Karpas-422 (cell line): ENCODE measurements around the gene C1QTNF1. TPM values are rescaled to one million over a fixed set of nuclear protein-coding genes. Genes with fewer than 3 reads are reported as not detected.

Experiments used
- DNase-seq: peaks from one replicate; pipeline ENCODE4 v3.0.0-alpha.2; 2015
- H2AFZ ChIP-seq: fragments of 200-600 bp; sonication (generic); 2 replicates; pipeline ENCODE4 v1.6.1; 2014; ENCODE audit warnings: antibody characterized with exemption, low read length, mixed read lengths
- H3K27ac ChIP-seq: fragments of 200-600 bp; sonication (generic); 2 replicates; pipeline ENCODE4 v1.5.1; 2014; ENCODE audit warnings: mild to moderate bottlenecking, low read length, moderate library complexity
- H3K27me3 ChIP-seq: fragments of 200-600 bp; sonication (generic); 2 replicates; pipeline ENCODE4 v1.6.1; 2014; ENCODE audit warnings: low read length, mixed read lengths
- H3K36me3 ChIP-seq: fragments of 200-600 bp; sonication (generic); 2 replicates; pipeline ENCODE4 v1.6.1; 2014; ENCODE audit warnings: low read length, mixed read lengths; ENCODE audit not compliant: insufficient read depth
- H3K4me1 ChIP-seq: fragments of 200-600 bp; sonication (generic); 2 replicates; pipeline ENCODE4 v1.6.1; 2014; ENCODE audit warnings: mild to moderate bottlenecking, low read length, mixed read lengths
- H3K4me2 ChIP-seq: fragments of 200-600 bp; sonication (generic); 2 replicates; pipeline ENCODE4 v1.6.1; 2014; ENCODE audit warnings: low read length, low read depth, mild to moderate bottlenecking; ENCODE audit not compliant: poor library complexity, severe bottlenecking
- H3K4me3 ChIP-seq: fragments of 200-600 bp; sonication (generic); 2 replicates; pipeline ENCODE4 v1.5.1; 2014; ENCODE audit warnings: mild to moderate bottlenecking, antibody characterized with exemption, low read length, mixed read lengths
- H3K79me2 ChIP-seq: fragments of 200-600 bp; sonication (generic); 2 replicates; pipeline ENCODE4 v1.6.1; 2014; ENCODE audit warnings: mild to moderate bottlenecking, low read length, mixed read lengths
- H3K9ac ChIP-seq: fragments of 200-600 bp; sonication (generic); 2 replicates; pipeline ENCODE4 v1.6.0; 2014; ENCODE audit warnings: low read length
- H3K9me2 ChIP-seq: fragments of 200-600 bp; sonication (generic), shearing (Covaris generic); replicated peaks from 2 replicates; pipeline ENCODE4 v1.6.0; 2014; ENCODE audit warnings: mild to moderate bottlenecking, low read length, moderate library complexity; ENCODE audit not compliant: insufficient read depth
- H3K9me3 ChIP-seq: fragments of 300-700, 200-600 bp; sonication (generic); 2 replicates; pipeline ENCODE4 v1.6.1; 2014; ENCODE audit warnings: low read length, mixed read lengths
- H4K20me1 ChIP-seq: fragments of 200-600 bp; sonication (generic); 2 replicates; pipeline ENCODE4 v1.6.1; 2014; ENCODE audit warnings: mild to moderate bottlenecking, antibody characterized with exemption, low read length, low read depth; ENCODE audit not compliant: insufficient read depth
- total RNA-seq: library from RNA; depleted of rRNA; stranded (reverse); fragments of >200 nt; shearing (Covaris generic); gene quantifications from 2 replicates; pipeline ENCODE4 v1.2.3, GENCODE V29; 2014; ENCODE audit warnings: low replicate concordance

Gene C1QTNF1
- total RNA-seq, 1 experiment from 2014 or later = not detected

GRCh38 chr17:78996781-78997201 is 27.2 kb upstream of the C1QTNF1 start:
- DNase-seq = no peak
- H3K4me2 ChIP-seq = no peak overlapping the region
- H3K9ac ChIP-seq = no peak overlapping the region
- H3K27ac ChIP-seq = no peak overlapping the region
- no peaks in the 10 kb centered on the region for H3K27me3 ChIP-seq
- H3K79me2 ChIP-seq = peaks cover 26% of the 10 kb centered on the region
- H3K4me1 ChIP-seq = no peaks in the 10 kb centered on the region
- no peaks in the 10 kb centered on the region for H3K9me2 ChIP-seq
- H4K20me1 ChIP-seq = peaks cover 35% of the 10 kb centered on the region
- no peak overlapping the region for H2AFZ ChIP-seq
- no peaks in the 10 kb centered on the region for H3K9me3 ChIP-seq
- H3K36me3 ChIP-seq = peaks cover 11% of the 10 kb centered on the region
- no peak overlapping the region for H3K4me3 ChIP-seq

- H3K9ac ChIP-seq = no peak overlapping the region
- H3K27ac ChIP-seq = no peak overlapping the region
- no peak overlapping the region for H2AFZ ChIP-seq
- H3K79me2 ChIP-seq = peaks cover 31% of the 10 kb centered on the region
- H3K27me3 ChIP-seq = no peaks in the 10 kb centered on the region
- H3K9me2 ChIP-seq = no peaks in the 10 kb centered on the region
- H3K4me2 ChIP-seq = no peak overlapping the region
- DNase-seq = no peak
- H3K4me1 ChIP-seq = no peaks in the 10 kb centered on the region
- no peak overlapping the region for H3K4me3 ChIP-seq
- H3K36me3 ChIP-seq = peaks cover 8% of the 10 kb centered on the region; the same call in 1 of the 2 replicates
- peaks cover 40% of the 10 kb centered on the region for H4K20me1 ChIP-seq
- H3K9me3 ChIP-seq = no peaks in the 10 kb centered on the region
Measured at GRCh38 chr17:78997231-78997741, 26.7 kb upstream of the C1QTNF1 start.

- Histone ChIP-seq H3K9me2 (no peaks in the 10 kb centered on the region), H3K27me3 (no peaks in the 10 kb centered on the region), H3K4me3 (no peak overlapping the region), H3K36me3 (peaks cover 2% of the 10 kb centered on the region; the same call in 1 of the 2 replicates), H3K9me3 (no peaks in the 10 kb centered on the region), H4K20me1 (peaks cover 39% of the 10 kb centered on the region), H3K9ac (no peak overlapping the region), H3K79me2 (peaks cover 32% of the 10 kb centered on the region), H3K4me1 (no peaks in the 10 kb centered on the region), H2AFZ (no peak overlapping the region), H3K4me2 (no peak overlapping the region), H3K27ac (no peak overlapping the region)
- no peak for DNase-seq
Measured at GRCh38 chr17:78997881-78998280, 26.1 kb upstream of the C1QTNF1 start.

GRCh38 chr17:78998311-78999055 is 25.5 kb upstream of the C1QTNF1 start:
- peaks cover 36% of the 10 kb centered on the region for H3K79me2 ChIP-seq
- H3K27ac ChIP-seq = no peak overlapping the region
- no peak overlapping the region for H3K4me2 ChIP-seq
- H4K20me1 ChIP-seq = peaks cover 35% of the 10 kb centered on the region
- H3K4me1 ChIP-seq = peaks cover 5% of the 10 kb centered on the region
- H3K27me3 ChIP-seq = no peaks in the 10 kb centered on the region
- no peaks in the 10 kb centered on the region for H3K9me3 ChIP-seq
- H3K9me2 ChIP-seq = no peaks in the 10 kb centered on the region
- no peaks in the 10 kb centered on the region for H3K36me3 ChIP-seq
- no peak overlapping the region for H2AFZ ChIP-seq
- H3K4me3 ChIP-seq = no peak overlapping the region
- no peak overlapping the region for H3K9ac ChIP-seq
- no peak for DNase-seq

GRCh38 chr17:78999056-78999768 is 24.8 kb upstream of the C1QTNF1 start:
- peaks cover 42% of the 10 kb centered on the region for H3K79me2 ChIP-seq
- H3K36me3 ChIP-seq = no peaks in the 10 kb centered on the region
- H3K4me2 ChIP-seq = no peak overlapping the region

GRCh38 chr17:78999947-79000395 is 24.0 kb upstream of the C1QTNF1 start:
- peaks cover 42% of the 10 kb centered on the region for H3K79me2 ChIP-seq
- no peak overlapping the region for H3K27ac ChIP-seq
- H3K36me3 ChIP-seq = no peaks in the 10 kb centered on the region
- no peak overlapping the region for H2AFZ ChIP-seq
- no peaks in the 10 kb centered on the region for H3K9me2 ChIP-seq
- peaks cover 9% of the 10 kb centered on the region for H3K4me1 ChIP-seq
- H3K4me3 ChIP-seq = no peak overlapping the region
- no peaks in the 10 kb centered on the region for H3K9me3 ChIP-seq
- no peak for DNase-seq
- no peaks in the 10 kb centered on the region for H3K27me3 ChIP-seq
- no peak overlapping the region for H3K4me2 ChIP-seq
- H3K9ac ChIP-seq = no peak overlapping the region
- H4K20me1 ChIP-seq = peaks cover 34% of the 10 kb centered on the region

More at GRCh38 chr17:78999056-78999768, 24.8 kb upstream of the C1QTNF1 start:
- no peak overlapping the region for H2AFZ ChIP-seq
- H3K4me1 ChIP-seq = peaks cover 9% of the 10 kb centered on the region
- no peak for DNase-seq
- no peak overlapping the region for H3K4me3 ChIP-seq
- no peak overlapping the region for H3K27ac ChIP-seq
- no peaks in the 10 kb centered on the region for H3K9me3 ChIP-seq
- H3K9me2 ChIP-seq = no peaks in the 10 kb centered on the region
- no peaks in the 10 kb centered on the region for H3K27me3 ChIP-seq
- no peak overlapping the region for H3K9ac ChIP-seq
- H4K20me1 ChIP-seq = peaks cover 34% of the 10 kb centered on the region

GRCh38 chr17:79000396-79001189 is 23.4 kb upstream of the C1QTNF1 start:
- Histone ChIP-seq H4K20me1 (peaks cover 34% of the 10 kb centered on the region), H3K4me2 (no peak overlapping the region), H3K27me3 (no peaks in the 10 kb centered on the region), H3K27ac (no peak overlapping the region), H3K9ac (no peak overlapping the region), H3K36me3 (no peaks in the 10 kb centered on the region), H3K79me2 (peaks cover 48% of the 10 kb centered on the region), H3K4me3 (no peak overlapping the region), H2AFZ (no peak overlapping the region), H3K4me1 (peaks cover 9% of the 10 kb centered on the region), H3K9me3 (no peaks in the 10 kb centered on the region), H3K9me2 (no peaks in the 10 kb centered on the region)
- no peak for DNase-seq
